HG02885 (cell line): ENCODE data around the gene ACO1.
A peak's percentile ranks its signal among the peaks of the same experiment; 100 is the strongest.
"Not testable (repeated sequence)": the region's sequence is repeated elsewhere in the genome, so short reads cannot be mapped to it uniquely, and the experiment has no call there.

Experiments
- ATAC-seq: cut with Tn5 transposase; IDR thresholded peaks from one replicate; pipeline ENCODE4 v1.9.1; 2021; ENCODE audit warnings: mild to moderate bottlenecking; ENCODE audit not compliant: unreplicated experiment, poor library complexity

The ACO1 gene

DNA sequence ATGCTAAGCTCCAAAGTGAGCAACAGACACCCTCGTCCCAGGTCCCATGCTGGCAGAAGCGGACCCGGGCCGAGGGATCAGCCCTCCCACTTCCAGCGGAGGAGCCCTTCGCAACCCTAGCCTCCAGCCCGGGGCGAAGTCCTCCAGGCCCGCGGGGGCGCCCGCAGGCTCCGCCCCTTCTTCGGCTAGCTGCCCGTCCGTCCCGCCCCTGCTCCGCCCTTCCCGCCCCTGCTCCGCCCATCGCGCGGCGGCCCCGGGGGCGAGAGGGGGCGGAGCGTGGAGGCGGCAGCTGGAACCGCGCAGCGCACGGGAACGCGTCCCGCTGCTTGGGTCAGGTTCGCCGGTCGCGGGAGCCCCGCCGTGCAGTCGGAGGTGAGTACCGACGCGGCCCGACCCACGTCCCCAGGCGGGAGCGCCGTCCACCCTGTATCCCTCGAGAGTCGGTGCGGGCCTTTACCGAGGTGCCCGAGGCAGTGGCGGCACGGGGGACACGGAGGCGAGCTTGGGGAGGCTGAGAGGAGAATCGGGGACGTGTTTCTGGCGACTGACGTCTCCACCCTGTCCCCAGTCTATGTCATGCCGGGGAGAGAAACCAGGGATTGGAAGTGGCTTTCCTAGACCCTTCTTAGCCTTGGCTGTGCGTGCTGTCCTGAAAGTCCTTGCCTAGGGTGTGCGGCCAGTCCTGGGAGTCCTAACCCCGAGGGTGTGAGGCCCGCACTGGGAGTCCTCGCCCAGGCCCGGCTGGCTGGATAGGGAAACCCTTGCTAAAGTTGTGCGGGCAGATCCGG is at the start of gene ACO1:
Gene ACO1, plus strand, starts transcription at position 280 of the 788 bp plus-strand sequence. CDS start 20,864 bp downstream, outside the sequence.
- peak; percentile 95 for ATAC-seq

GRCh38 chr9:32334916-32335895 is 49.2 kb upstream of the ACO1 start:
- no peak for ATAC-seq

GRCh38 chr9:32339424-32339823 is 45.0 kb upstream of the ACO1 start:
- peak; percentile 82 for ATAC-seq

DNA sequence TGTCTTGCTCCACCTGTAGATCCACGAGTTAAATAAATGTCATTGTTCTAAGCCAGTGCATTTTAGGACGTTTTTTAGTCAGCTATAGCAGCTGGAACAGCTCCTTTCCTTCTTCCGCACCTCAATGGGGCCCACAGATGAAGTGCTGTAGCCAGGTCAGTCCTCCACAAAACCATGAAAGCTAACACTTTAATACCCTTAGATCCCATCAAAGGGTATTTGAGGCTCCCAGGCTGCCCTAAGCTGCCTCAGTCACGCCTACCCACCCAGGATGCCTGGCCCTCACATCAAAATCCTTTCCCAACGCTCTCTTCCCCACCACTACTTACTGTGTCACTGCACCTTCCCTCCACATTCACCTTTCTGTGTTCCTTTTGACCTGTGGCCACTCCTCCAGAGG is 44.1 kb upstream of the ACO1 start:
- ATAC-seq, result no peak

DNA sequence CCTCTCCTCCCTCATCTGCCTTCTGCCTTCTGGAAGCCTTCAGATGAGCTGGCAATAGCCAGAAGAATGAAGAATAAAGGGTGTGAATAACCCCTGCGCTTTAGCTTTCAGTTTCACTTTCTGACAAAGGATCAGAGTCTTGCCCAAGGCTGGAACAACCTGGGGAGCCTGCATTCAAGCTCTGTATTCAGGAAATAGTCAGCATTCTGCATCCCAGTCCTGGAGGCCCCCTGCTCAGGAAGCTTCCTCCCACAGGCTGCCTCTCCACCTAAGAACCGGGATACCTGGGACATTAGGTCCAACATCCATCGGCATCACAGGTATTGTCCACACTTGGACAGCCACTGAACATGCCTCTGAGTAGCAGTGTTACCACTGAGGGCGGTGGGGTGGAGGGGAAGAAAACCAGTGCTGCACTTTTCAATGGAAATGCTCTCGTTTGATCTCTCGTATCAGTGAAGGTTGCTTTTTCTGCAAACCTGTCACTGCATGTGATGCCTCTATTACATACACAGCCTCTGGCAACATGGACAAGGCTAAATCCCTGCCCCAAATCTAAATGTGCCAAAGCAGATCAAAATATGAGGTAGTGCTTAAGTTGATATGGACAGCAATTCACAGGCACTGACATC is 39.8 kb upstream of the ACO1 start:
- ATAC-seq, result no peak

DNA sequence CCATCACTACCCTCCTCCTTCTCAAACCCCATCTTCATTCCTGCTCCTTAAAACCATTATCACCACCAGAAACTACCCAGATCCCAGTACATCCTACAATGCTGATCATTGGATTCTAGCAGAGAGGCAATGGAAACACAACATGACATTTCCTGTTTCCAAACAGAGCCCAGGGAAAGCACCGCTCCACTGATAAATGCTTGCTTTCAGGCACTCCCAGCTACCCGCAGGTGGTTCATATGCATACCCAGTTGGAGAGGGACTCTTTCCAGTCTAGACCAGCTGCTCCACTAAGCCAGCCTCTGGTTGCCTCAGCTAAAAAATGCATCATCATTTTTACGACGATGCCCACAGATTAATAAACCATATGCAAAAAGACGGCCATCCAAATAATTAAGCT is 39.2 kb upstream of the ACO1 start:
- ATAC-seq, result no peak

GRCh38 chr9:32347571-32347970 is 36.9 kb upstream of the ACO1 start:
- no peak for ATAC-seq

DNA sequence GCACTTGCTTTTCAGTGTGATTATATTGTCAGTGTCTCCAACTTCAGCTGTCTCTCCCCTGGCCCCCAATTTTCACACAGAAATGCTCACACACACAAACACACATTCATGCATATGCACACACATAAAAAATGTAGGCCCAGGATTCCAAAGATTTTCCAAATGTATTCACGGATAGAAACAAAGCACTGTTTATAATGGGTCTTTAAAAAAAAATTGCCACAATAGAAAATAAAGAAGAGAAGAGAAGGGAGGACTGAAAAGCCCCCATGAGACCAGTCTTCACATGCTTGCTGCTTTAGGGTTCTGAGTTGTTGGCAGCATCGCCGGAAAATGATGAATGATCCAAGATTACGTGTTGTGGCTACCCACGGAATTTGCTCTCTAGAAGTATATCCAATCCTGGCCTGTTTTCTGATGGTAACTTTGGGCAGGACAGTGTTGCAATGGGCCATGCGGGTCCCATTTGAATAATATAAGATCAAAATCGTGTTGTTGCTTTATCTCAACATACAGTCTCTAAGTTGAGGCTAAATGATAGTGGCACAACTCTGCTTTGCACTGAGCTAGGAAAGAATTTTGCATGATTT is 36.2 kb upstream of the ACO1 start:
- no peak for ATAC-seq

DNA sequence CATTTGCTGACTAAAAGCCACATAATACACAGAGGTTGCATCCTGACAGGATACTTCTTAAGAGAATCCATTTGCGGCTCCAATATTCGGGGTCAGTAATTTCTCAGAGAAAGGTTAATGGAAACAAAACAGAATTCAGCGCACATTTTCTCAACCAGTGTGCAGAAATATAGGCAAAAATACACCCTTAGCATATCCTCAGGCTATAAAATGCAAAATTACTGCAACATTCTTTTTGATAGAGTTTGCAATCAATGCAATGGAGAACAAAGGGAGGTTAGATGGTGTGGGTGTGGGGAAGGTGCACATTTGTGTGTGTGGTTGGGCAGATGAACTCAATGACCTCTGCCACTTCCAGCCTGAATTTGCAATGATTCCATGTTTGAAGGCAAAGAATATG is 35.4 kb upstream of the ACO1 start:
- ATAC-seq, result no peak

- ATAC-seq, result no peak
Measured at GRCh38 chr9:32350682-32351081, 33.8 kb upstream of the ACO1 start.

- ATAC-seq, result no peak
Measured at GRCh38 chr9:32351845-32352244, 32.6 kb upstream of the ACO1 start.

- not testable (repeated sequence) for ATAC-seq
Measured at GRCh38 chr9:32353476-32353875, 31.0 kb upstream of the ACO1 start.

DNA sequence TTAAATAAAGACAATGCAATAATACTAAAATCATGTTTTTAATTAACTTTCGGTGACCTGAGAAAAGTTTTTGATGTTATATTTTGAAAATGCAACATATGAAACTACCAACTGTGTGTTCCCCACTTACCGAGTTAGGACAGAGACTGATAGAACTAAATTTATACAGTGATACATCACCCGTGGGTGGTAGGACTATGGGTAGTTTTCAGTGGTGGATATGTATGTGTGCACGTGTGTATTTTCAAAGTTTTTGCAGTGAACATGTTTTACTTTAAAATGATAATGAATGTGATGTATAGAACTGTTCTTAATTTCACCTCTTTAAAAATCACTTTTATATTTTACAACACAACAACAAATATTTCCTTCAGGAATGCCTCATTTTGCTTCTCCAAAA is 25.0 kb upstream of the ACO1 start:
- no peak for ATAC-seq

GRCh38 chr9:32360983-32361673 is 23.3 kb upstream of the ACO1 start:
- no peak for ATAC-seq

- ATAC-seq, result no peak
Measured at GRCh38 chr9:32371279-32371678, 13.2 kb upstream of the ACO1 start.

GRCh38 chr9:32371679-32372078 is 12.8 kb upstream of the ACO1 start:
- ATAC-seq, result no peak

DNA sequence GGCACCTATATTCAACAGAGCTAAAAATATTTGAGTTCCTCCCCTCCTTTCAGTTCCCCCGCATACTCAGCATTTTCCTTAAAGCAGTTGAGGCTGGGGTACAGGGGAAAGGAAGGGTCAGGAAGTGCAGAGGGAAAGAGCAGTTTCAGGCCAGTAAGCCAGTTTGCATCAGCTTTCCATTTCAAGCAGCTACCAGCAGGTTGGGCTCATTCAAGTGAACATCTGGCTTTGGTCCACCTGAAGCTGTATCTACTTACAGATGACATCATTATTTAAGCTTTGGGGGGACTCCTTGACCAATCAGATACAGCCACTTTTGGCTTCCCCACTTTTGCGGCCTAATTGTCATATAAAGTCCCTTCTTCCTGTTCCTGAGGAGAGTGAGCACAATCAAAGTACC is 8.2 kb upstream of the ACO1 start:
- ATAC-seq, result no peak

GRCh38 chr9:32378496-32378895 is 5.9 kb upstream of the ACO1 start:
- peak; percentile 85 for ATAC-seq

DNA sequence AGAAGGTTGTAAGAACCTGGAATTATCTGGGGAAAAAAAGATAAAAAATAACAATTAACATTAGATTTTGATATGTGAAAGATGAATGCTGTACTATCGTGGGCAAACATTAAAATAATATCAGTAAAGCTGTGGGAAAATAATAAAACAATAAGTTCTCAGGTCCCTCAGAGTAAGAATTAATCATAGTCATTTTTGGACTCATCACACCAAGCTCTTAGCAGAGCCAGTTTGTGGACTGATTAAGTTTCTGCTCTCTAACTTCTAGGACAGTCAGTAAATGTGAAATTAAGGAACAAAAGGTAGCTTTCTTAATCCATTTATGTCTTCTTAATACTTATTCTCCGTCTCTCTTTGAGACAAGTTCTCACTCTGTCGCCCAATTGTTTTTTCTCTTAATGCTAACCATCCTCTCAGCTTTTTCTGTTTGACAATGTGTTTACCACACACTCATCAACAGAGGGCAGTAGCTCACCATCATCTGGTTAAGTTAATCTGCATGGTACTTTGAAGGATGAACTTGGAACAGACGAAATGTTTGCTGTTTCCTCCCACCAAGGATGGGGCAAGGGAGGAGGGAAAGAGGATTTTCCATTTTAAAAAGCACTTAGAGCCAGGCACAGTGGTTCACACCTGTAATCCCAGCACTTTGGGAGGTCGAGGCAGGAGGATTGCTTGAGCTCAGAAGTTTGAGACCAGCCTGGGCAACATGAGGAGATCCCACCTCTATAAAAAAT is 5.3 kb upstream of the ACO1 start:
- peak; percentile 83 for ATAC-seq
